WTC11 (cell line): Measurements from ENCODE around the gene BPGM. TPM values are rescaled to one million over a fixed set of nuclear protein-coding genes. Genes with fewer than 3 reads are reported as not detected.

Source experiments
- ATAC-seq: fragments of 200-7000 bp; cut with Tn5 transposase; 2 replicates; pipeline ENCODE4 v1.10.0; 2021; ENCODE audit warnings: mild to moderate bottlenecking, moderate library complexity
- CTCF ChIA-PET: fragments of 300-600 bp; sonication (Branson Sonifier 250); formaldehyde crosslinking; loops from one replicate; lab custom pipeline; 2021; ENCODE audit warnings: antibody characterized with exemption; lab: Charles Lee
- POLR2A ChIA-PET: fragments of 350-600 bp; sonication (Branson Sonifier 250); formaldehyde crosslinking; loops from one replicate; lab custom pipeline; 2021; ENCODE audit warnings: antibody characterized with exemption; lab: Charles Lee
- DNase-seq: peaks from one replicate; pipeline ENCODE4 v3.0.0; 2021; ENCODE audit warnings: low spot score
- H3K27ac Mint-ChIP-seq: 2 replicates; pipeline ENCODE4 v1.8.0; 2021; ENCODE audit warnings: mixed read lengths
- H3K27me3 Mint-ChIP-seq: 2 replicates; pipeline ENCODE4 v1.8.0; 2021; ENCODE audit warnings: low read depth, mild to moderate bottlenecking, moderate library complexity, mixed read lengths
- H3K36me3 Mint-ChIP-seq: 2 replicates; pipeline ENCODE4 v1.8.0; 2021; ENCODE audit warnings: mixed read lengths
- H3K4me1 Mint-ChIP-seq: 2 replicates; pipeline ENCODE4 v1.8.0; 2022; ENCODE audit warnings: mixed read lengths
- H3K4me3 Mint-ChIP-seq: 2 replicates; pipeline ENCODE4 v1.8.0; 2021; ENCODE audit warnings: mild to moderate bottlenecking, moderate library complexity, mixed read lengths
- H3K9me3 Mint-ChIP-seq: 2 replicates; pipeline ENCODE4 v1.8.0; 2021; ENCODE audit warnings: mixed read lengths
- CDX4 ChIP-seq: fragments of 250-450 bp; sonication (Bioruptor Pico); IDR thresholded peaks from 2 replicates; pipeline ENCODE4 v1.9.0; 2021; ENCODE audit warnings: moderate library complexity, mild to moderate bottlenecking, inconsistent platforms, borderline replicate concordance
- GRHL2 ChIP-seq: fragments of 250-450 bp; sonication (Bioruptor Pico); IDR thresholded peaks from 2 replicates; pipeline ENCODE4 v1.8.0; 2022; ENCODE audit warnings: mild to moderate bottlenecking, moderate library complexity; ENCODE audit not compliant: insufficient replicate concordance, severe bottlenecking
- NFATC4 ChIP-seq: fragments of 250-450 bp; sonication (Bioruptor Pico); IDR thresholded peaks from 2 replicates; pipeline ENCODE4 v1.9.0; 2021; ENCODE audit warnings: mild to moderate bottlenecking
- NFE2L1 ChIP-seq: sonication (generic); formaldehyde crosslinking; IDR thresholded peaks from 2 replicates; pipeline ENCODE4 v1.8.1; 2023; ENCODE audit warnings: missing genetic modification reagents
- NR1H2 ChIP-seq: sonication (generic); formaldehyde crosslinking; IDR thresholded peaks from 2 replicates; pipeline ENCODE4 v1.9.0; 2021; ENCODE audit warnings: mild to moderate bottlenecking, moderate library complexity, missing genetic modification reagents
- NR2C2 ChIP-seq: sonication (generic); formaldehyde crosslinking; IDR thresholded peaks from 2 replicates; pipeline ENCODE4 v1.8.0; 2022; ENCODE audit warnings: mild to moderate bottlenecking, missing genetic modification reagents
- RORB ChIP-seq: fragments of 250-450 bp; sonication (Bioruptor Pico); IDR thresholded peaks from 2 replicates; pipeline ENCODE4 v1.9.0; 2021; ENCODE audit warnings: mild to moderate bottlenecking
- TCF7 ChIP-seq: sonication (generic); formaldehyde crosslinking; IDR thresholded peaks from 2 replicates; pipeline ENCODE4 v1.8.0; 2022; ENCODE audit warnings: mild to moderate bottlenecking, low read depth, missing genetic modification reagents, moderate library complexity
- ZBTB21 ChIP-seq: sonication (generic); formaldehyde crosslinking; IDR thresholded peaks from 2 replicates; pipeline ENCODE4 v1.8.1; 2023; ENCODE audit warnings: mild to moderate bottlenecking, missing genetic modification reagents, borderline replicate concordance
- ZNF138 ChIP-seq: sonication (generic); formaldehyde crosslinking; conservative IDR thresholded peaks from 2 replicates; pipeline ENCODE4 v1.8.1; 2022; ENCODE audit warnings: mild to moderate bottlenecking, moderate library complexity, missing genetic modification reagents
- ZNF416 ChIP-seq: fragments of 250-450 bp; sonication (Bioruptor Pico); IDR thresholded peaks from 2 replicates; pipeline ENCODE4 v1.9.0; 2021; ENCODE audit warnings: mild to moderate bottlenecking, inconsistent platforms
- ZNF425 ChIP-seq: fragments of 250-450 bp; sonication (Bioruptor Pico); conservative IDR thresholded peaks from 2 replicates; pipeline ENCODE4 v1.9.0; 2021; ENCODE audit warnings: mild to moderate bottlenecking
- ZNF671 ChIP-seq: fragments of 250-450 bp; sonication (Bioruptor Pico); IDR thresholded peaks from 2 replicates; pipeline ENCODE4 v1.8.0; 2021; ENCODE audit warnings: mild to moderate bottlenecking
- total RNA-seq: library from RNA; stranded (reverse); gene quantifications from 3 replicates; pipeline ENCODE4 v1.2.3, GENCODE V29; 2021
- TF ChIP-seq, protein P1 (sequence below): sonication (generic); formaldehyde crosslinking; IDR thresholded peaks from 2 replicates; pipeline ENCODE4 v1.8.0; 2022; ENCODE audit warnings: mild to moderate bottlenecking, missing genetic modification reagents
- TF ChIP-seq, protein P2 (sequence below): fragments of 250-450 bp; sonication (Bioruptor Pico); IDR thresholded peaks from 2 replicates; pipeline ENCODE4 v1.9.0; 2021; ENCODE audit warnings: mild to moderate bottlenecking, borderline replicate concordance
- TF ChIP-seq, protein P3 (sequence below): fragments of 250-450 bp; sonication (Bioruptor Pico); IDR thresholded peaks from 2 replicates; pipeline ENCODE4 v2.1.2; 2022; ENCODE audit warnings: mild to moderate bottlenecking, moderate library complexity
- TF ChIP-seq, protein P4 (sequence below): sonication (generic); formaldehyde crosslinking; IDR thresholded peaks from 2 replicates; pipeline ENCODE4 v1.8.0; 2022; ENCODE audit warnings: mild to moderate bottlenecking, missing genetic modification reagents

Gene BPGM
- total RNA-seq, 1 experiment from 2014 or later: 14.6 TPM

DNA sequence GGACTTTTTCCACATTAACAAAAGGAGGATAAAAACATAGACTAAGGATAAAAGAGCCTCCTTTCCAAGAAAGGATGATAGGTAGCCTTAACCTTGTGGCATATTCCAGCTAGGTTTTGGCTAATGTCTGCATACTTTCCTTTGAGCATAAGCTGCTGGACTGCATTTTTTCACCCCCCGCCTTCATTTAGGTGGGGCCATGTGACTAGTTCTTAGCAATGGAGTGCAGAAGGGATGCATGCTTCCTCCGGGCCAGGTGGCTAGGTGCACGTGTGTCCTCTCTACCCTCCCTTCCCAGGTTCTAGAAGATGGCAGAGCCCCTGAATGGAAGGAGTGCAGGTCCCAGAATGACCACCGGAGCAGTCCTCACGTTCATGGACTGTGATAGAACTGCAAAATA is 59.8 kb downstream of the BPGM start (continued):
- TF ChIP-seq, protein P1, sequence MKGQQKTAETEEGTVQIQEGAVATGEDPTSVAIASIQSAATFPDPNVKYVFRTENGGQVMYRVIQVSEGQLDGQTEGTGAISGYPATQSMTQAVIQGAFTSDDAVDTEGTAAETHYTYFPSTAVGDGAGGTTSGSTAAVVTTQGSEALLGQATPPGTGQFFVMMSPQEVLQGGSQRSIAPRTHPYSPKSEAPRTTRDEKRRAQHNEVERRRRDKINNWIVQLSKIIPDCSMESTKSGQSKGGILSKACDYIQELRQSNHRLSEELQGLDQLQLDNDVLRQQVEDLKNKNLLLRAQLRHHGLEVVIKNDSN (CRISPR knock-in tag): no peak
- TF ChIP-seq, protein P2, sequence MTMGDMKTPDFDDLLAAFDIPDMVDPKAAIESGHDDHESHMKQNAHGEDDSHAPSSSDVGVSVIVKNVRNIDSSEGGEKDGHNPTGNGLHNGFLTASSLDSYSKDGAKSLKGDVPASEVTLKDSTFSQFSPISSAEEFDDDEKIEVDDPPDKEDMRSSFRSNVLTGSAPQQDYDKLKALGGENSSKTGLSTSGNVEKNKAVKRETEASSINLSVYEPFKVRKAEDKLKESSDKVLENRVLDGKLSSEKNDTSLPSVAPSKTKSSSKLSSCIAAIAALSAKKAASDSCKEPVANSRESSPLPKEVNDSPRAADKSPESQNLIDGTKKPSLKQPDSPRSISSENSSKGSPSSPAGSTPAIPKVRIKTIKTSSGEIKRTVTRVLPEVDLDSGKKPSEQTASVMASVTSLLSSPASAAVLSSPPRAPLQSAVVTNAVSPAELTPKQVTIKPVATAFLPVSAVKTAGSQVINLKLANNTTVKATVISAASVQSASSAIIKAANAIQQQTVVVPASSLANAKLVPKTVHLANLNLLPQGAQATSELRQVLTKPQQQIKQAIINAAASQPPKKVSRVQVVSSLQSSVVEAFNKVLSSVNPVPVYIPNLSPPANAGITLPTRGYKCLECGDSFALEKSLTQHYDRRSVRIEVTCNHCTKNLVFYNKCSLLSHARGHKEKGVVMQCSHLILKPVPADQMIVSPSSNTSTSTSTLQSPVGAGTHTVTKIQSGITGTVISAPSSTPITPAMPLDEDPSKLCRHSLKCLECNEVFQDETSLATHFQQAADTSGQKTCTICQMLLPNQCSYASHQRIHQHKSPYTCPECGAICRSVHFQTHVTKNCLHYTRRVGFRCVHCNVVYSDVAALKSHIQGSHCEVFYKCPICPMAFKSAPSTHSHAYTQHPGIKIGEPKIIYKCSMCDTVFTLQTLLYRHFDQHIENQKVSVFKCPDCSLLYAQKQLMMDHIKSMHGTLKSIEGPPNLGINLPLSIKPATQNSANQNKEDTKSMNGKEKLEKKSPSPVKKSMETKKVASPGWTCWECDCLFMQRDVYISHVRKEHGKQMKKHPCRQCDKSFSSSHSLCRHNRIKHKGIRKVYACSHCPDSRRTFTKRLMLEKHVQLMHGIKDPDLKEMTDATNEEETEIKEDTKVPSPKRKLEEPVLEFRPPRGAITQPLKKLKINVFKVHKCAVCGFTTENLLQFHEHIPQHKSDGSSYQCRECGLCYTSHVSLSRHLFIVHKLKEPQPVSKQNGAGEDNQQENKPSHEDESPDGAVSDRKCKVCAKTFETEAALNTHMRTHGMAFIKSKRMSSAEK (CRISPR knock-in tag): no peak
- no peak for TF ChIP-seq RORB
- TF ChIP-seq NFATC4 (CRISPR knock-in tag): no peak
- TF ChIP-seq NR1H2 (CRISPR knock-in tag): no peak
- no peak for TF ChIP-seq ZBTB21 (CRISPR knock-in tag)

DNA sequence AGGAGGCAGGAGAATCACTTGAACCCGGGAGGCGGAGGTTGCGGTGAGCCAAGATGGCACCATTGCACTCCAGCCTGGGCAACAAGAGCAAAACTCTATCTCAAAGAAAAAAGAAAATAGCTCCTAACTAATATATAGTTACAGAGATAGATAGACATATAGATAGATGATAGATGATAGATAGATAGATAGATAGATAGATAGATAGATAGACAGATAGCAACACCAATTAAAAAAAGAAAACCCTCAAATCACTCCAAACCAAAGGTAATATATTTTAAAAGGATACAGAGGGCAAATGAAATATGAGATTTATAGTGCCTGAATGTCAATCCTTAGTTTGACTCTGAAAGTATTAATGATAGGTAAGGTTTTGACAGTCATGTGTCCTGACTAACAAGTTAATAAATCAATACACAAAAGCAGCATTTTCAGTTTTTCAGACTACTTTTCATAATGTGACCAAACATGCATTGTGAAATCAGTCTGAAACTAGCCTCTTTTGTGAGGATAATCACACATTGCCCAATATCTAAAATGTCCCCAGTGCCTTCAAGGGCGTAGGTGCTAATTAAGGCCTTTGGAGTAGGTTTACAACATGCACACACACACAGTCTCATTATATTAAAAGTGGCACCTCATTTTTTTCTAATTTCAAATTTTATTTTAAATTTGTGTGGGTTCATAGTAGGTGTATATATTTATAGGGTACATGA is 61.2 kb downstream of the BPGM start:
- TF ChIP-seq GRHL2 (no peak), NR2C2 (CRISPR knock-in tag) (no peak), NFATC4 (CRISPR knock-in tag) (no peak), ZNF416 (CRISPR knock-in tag) (no peak), NFE2L1 (CRISPR knock-in tag) (no peak)
- TF ChIP-seq, protein P3, sequence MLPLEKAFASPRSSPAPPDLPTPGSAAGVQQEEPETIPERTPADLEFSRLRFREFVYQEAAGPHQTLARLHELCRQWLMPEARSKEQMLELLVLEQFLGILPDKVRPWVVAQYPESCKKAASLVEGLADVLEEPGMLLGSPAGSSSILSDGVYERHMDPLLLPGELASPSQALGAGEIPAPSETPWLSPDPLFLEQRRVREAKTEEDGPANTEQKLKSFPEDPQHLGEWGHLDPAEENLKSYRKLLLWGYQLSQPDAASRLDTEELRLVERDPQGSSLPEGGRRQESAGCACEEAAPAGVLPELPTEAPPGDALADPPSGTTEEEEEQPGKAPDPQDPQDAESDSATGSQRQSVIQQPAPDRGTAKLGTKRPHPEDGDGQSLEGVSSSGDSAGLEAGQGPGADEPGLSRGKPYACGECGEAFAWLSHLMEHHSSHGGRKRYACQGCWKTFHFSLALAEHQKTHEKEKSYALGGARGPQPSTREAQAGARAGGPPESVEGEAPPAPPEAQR (CRISPR knock-in tag): no peak
- TF ChIP-seq, protein P4, sequence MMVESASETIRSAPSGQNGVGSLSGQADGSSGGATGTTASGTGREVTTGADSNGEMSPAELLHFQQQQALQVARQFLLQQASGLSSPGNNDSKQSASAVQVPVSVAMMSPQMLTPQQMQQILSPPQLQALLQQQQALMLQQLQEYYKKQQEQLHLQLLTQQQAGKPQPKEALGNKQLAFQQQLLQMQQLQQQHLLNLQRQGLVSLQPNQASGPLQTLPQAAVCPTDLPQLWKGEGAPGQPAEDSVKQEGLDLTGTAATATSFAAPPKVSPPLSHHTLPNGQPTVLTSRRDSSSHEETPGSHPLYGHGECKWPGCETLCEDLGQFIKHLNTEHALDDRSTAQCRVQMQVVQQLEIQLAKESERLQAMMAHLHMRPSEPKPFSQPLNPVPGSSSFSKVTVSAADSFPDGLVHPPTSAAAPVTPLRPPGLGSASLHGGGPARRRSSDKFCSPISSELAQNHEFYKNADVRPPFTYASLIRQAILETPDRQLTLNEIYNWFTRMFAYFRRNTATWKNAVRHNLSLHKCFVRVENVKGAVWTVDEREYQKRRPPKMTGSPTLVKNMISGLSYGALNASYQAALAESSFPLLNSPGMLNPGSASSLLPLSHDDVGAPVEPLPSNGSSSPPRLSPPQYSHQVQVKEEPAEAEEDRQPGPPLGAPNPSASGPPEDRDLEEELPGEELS (CRISPR knock-in tag): no peak
- H3K4me1 Mint-ChIP-seq: peaks cover 25% of the 10 kb centered on the region
- H3K27me3 Mint-ChIP-seq: no peaks in the 10 kb centered on the region; the same call in 1 of the 2 replicates
- no peak for DNase-seq
- no peak for ATAC-seq
- ChIA-PET CTCF (no interaction called here), POLR2A (no interaction called here)
- H3K9me3 Mint-ChIP-seq: no peaks in the 10 kb centered on the region
- no peaks in the 10 kb centered on the region for H3K36me3 Mint-ChIP-seq
- no peak overlapping the region for H3K4me3 Mint-ChIP-seq
- no peak overlapping the region for H3K27ac Mint-ChIP-seq

DNA sequence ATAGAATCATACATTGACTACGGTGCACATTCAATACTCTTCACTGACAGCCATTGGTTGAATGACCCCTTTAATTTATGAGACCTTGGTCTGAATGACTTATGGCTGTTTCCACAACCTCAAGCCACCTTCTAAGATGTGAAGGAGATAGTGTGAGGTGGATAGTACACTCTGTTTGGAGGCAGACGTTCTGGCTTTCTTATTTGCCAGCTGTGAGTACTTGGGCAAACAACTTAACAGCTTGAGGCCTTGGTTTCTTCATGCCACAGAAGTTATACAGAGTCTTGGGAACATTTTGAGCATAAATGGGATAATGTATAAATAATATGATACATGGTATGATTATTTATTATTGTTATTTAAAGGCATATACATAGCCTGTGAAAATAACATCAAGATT is 62.0 kb downstream of the BPGM start:
- Mint-ChIP-seq H3K27me3 (no peaks in the 10 kb centered on the region; the same call in 1 of the 2 replicates), H3K4me3 (no peak overlapping the region), H3K4me1 (peaks cover 17% of the 10 kb centered on the region), H3K9me3 (no peaks in the 10 kb centered on the region), H3K27ac (no peak overlapping the region), H3K36me3 (no peaks in the 10 kb centered on the region)
- DNase-seq: no peak
- ChIA-PET POLR2A (no interaction called here), CTCF (no interaction called here)
- ATAC-seq: no peak
- TF ChIP-seq ZNF671 (CRISPR knock-in tag): no peak
- TF ChIP-seq, protein P2 (CRISPR knock-in tag): no peak
- TF ChIP-seq ZNF425 (CRISPR knock-in tag): no peak
- TF ChIP-seq ZNF138 (CRISPR knock-in tag): no peak
- TF ChIP-seq TCF7: no peak
- TF ChIP-seq CDX4 (CRISPR knock-in tag): no peak
